Endothelial cell of umbilical vein (primary cell): ENCODE measurements around the gene TYRP1. TPM values are rescaled to one million over a fixed set of nuclear protein-coding genes. Genes with fewer than 3 reads are reported as not detected.

ENCODE experiments used
- BruUV-seq: library from RNA; stranded (reverse); fragments of 400-500 nt; replicated peaks from 2 replicates; lab custom pipeline; 2021; lab: Mats Ljungman, UMichigan
- CTCF ChIA-PET: fragments of 300-600, 350-600 bp; sonication (Branson Sonifier 250); formaldehyde crosslinking; loops from one replicate; lab custom pipeline; 2021; ENCODE audit warnings: antibody characterized with exemption, inconsistent platforms; lab: Charles Lee
- POLR2A ChIA-PET: fragments of 300-600, 350-600 bp; sonication (Branson Sonifier 250); formaldehyde crosslinking; loops from one replicate; lab custom pipeline; 2021; ENCODE audit warnings: antibody characterized with exemption, inconsistent platforms; lab: Charles Lee
- DNase-seq: peaks from one replicate; pipeline ENCODE4 v3.0.0-alpha.2; 2011; ENCODE audit warnings: low read depth, low spot score
- FAIRE-seq: peaks from 2 replicates; lab custom pipeline; 2011; peaks lifted over from hg19 to GRCh38; lab: Jason Lieb, UNC
- H2AFZ ChIP-seq: 2 replicates; pipeline ENCODE4 v1.6.0; 2012; ENCODE audit warnings: low read depth, low read length, control low read depth, inconsistent platforms
- H3K27ac ChIP-seq: 2 replicates; pipeline ENCODE4 v1.5.1; 2011; ENCODE audit warnings: low read depth, mild to moderate bottlenecking, control low read depth, low read length, moderate library complexity; ENCODE audit not compliant: insufficient read depth
- H3K27me3 ChIP-seq, 2 experiments: 2 replicates each; pipeline versions ENCODE4 v1.6.0 to v1.6.1; 2011; ENCODE audit warnings: low read length in 2 of 2, mixed read lengths in 1 of 2; ENCODE audit not compliant: control insufficient read depth in 2 of 2, insufficient read depth in 2 of 2
- H3K36me3 ChIP-seq, 2 experiments: 2 replicates in 1 of 2; 3 replicates in 1 of 2; pipeline ENCODE4 v1.5.1; 2011; ENCODE audit warnings: low read length in 2 of 2, mild to moderate bottlenecking in 1 of 2, moderate library complexity in 1 of 2; ENCODE audit not compliant: control insufficient read depth in 2 of 2, insufficient read depth in 2 of 2; ENCODE audit errors: extremely low read depth in 1 of 2
- H3K4me1 ChIP-seq: 3 replicates; pipeline ENCODE4 v1.5.1; 2011; ENCODE audit warnings: mild to moderate bottlenecking, low read length; ENCODE audit not compliant: control insufficient read depth, insufficient read depth; ENCODE audit errors: extremely low read depth
- H3K4me2 ChIP-seq: 2 replicates; pipeline ENCODE4 v1.6.1; 2011; ENCODE audit warnings: low read length, control low read depth, mixed read lengths; ENCODE audit not compliant: insufficient read depth
- H3K4me3 ChIP-seq, 3 experiments: fragments of 200-600 bp in 1 of 3; sonication (generic), shearing (Covaris generic) in 1 of 3; replicated peaks in 1 of 3; 2 replicates each; pipeline ENCODE4 v1.5.1; 2011 to 2016; ENCODE audit warnings: control low read depth in 3 of 3, low read length in 3 of 3, mild to moderate bottlenecking in 2 of 3, inconsistent platforms in 1 of 3, low read depth in 1 of 3, moderate library complexity in 1 of 3; ENCODE audit not compliant: insufficient read depth in 1 of 3
- H3K79me2 ChIP-seq: 2 replicates; pipeline ENCODE4 v1.6.0; 2012; ENCODE audit warnings: low read length, inconsistent platforms; ENCODE audit not compliant: control insufficient read depth, insufficient read depth
- H3K9ac ChIP-seq: replicated peaks from 2 replicates; pipeline ENCODE3; 2011; ENCODE audit warnings: low read length, control low read depth; ENCODE audit not compliant: insufficient read depth; ENCODE audit errors: extremely low read depth
- H3K9me1 ChIP-seq: replicated peaks from 3 replicates; pipeline ENCODE4 v1.6.0; 2011; ENCODE audit warnings: mild to moderate bottlenecking, low read length; ENCODE audit not compliant: control insufficient read depth, insufficient read depth; ENCODE audit errors: extremely low read depth
- H3K9me3 ChIP-seq: replicated peaks from 2 replicates; pipeline ENCODE4 v1.5.1; 2012; ENCODE audit warnings: low read length, inconsistent platforms; ENCODE audit not compliant: control insufficient read depth, insufficient read depth
- H4K20me1 ChIP-seq: replicated peaks from 2 replicates; pipeline ENCODE3; 2011; ENCODE audit warnings: mild to moderate bottlenecking, low read length; ENCODE audit not compliant: control insufficient read depth, insufficient read depth; ENCODE audit errors: extremely low read depth
- CTCF ChIP-seq, 2 donors: IDR thresholded peaks; 1 replicate in 1 of 2; 2 replicates in 1 of 2; pipeline ENCODE4 v1.5.1; 2011; ENCODE audit warnings: low read length in 2 of 2, mild to moderate bottlenecking in 2 of 2, moderate library complexity in 2 of 2, control low read depth in 1 of 2, inconsistent platforms in 1 of 2, low read depth in 1 of 2; ENCODE audit not compliant: insufficient read depth in 1 of 2; ENCODE audit errors: extremely low read depth in 1 of 2
- FOS ChIP-seq: IDR thresholded peaks from 2 replicates; pipeline ENCODE4 v1.6.1; 2011; ENCODE audit warnings: mild to moderate bottlenecking, low read length, moderate library complexity, borderline replicate concordance; ENCODE audit not compliant: insufficient read depth
- GATA2 ChIP-seq: IDR thresholded peaks from 2 replicates; pipeline ENCODE4 v1.7.0; 2011; ENCODE audit warnings: low read depth, mild to moderate bottlenecking, moderate library complexity, mixed read lengths, low read length; ENCODE audit not compliant: insufficient read length, insufficient read depth
- MAX ChIP-seq: IDR thresholded peaks from 2 replicates; pipeline ENCODE4 v1.6.1; 2011; ENCODE audit not compliant: insufficient read depth, insufficient read length
- POLR2A ChIP-seq: IDR thresholded peaks from 2 replicates; pipeline ENCODE4 v1.6.1; 2012; ENCODE audit warnings: low read depth, mild to moderate bottlenecking, control low read depth, low read length
- POLR2AphosphoS5 ChIP-seq: IDR thresholded peaks from 2 replicates; pipeline ENCODE4 v1.6.1; 2012; ENCODE audit warnings: low read depth, mild to moderate bottlenecking, control low read depth, low read length, moderate library complexity; ENCODE audit not compliant: insufficient read depth
- dilution Hi-C: fragments of 300-500 bp; cut with MboI; formaldehyde crosslinking; loops from one replicate; pipeline ENCODE4 v1.15.0; 2019; ENCODE audit warnings: low sequenced_read_pairs; ENCODE audit not compliant: extremely low pct_ligation_motif_present
- intact Hi-C: fragments of 100-400 bp; cut with micrococcal nuclease; formaldehyde crosslinking; loops from one replicate; pipeline ENCODE4 v1.10.0; 2022
- polyA plus RNA-seq, 4 experiments: library from polyadenylated mRNA; depleted of rRNA in 3 of 4; stranded (reverse) in 3 of 4; unstranded in 1 of 4; fragments of >200 nt; gene quantifications; 2 replicates each; pipeline versions ENCODE4 v1.2.1 to v1.2.3, GENCODE V29; 2011 to 2012; ENCODE audit warnings: missing spikeins in 1 of 4
- total RNA-seq: library from RNA; stranded (reverse); gene quantifications from 2 replicates; pipeline ENCODE4 v1.2.3, GENCODE V29; 2021

Gene TYRP1
- total and polyA plus RNA-seq, 2 donors (not counting 3 experiments of a cell fraction or from before 2014, with no cell fraction given), result 0.63 TPM; not detected in 1

- H3K9me3 ChIP-seq, result no peaks in the 10 kb centered on the region
- ChIA-PET POLR2A (no interaction called here), CTCF (interaction anchor here (0.6 to 7.8 kb wide), 25 partner anchors 9 to 387 kb away, joined by 3 to 82 read pairs (median 4); partner anchors contain the start of gene LURAP1L)
- DNase-seq (peak; percentile 70), FAIRE-seq (peak; percentile 59)
- no peaks in the 10 kb centered on the region for H3K79me2 ChIP-seq
- H3K27me3 ChIP-seq, result no peaks in the 10 kb centered on the region
- H3K36me3 ChIP-seq, result no peaks in the 10 kb centered on the region
- no peak overlapping the region for H3K9ac ChIP-seq
- H3K27ac ChIP-seq, result no peak overlapping the region
- H3K9me1 ChIP-seq, result no peaks in the 10 kb centered on the region
- H4K20me1 ChIP-seq, result no peaks in the 10 kb centered on the region
- no peaks in the 10 kb centered on the region for H3K4me1 ChIP-seq
- H3K4me3 ChIP-seq, result no peak overlapping the region
- peak overlapping the region; percentile 55 for H3K4me2 ChIP-seq
- TF ChIP-seq GATA2 (no peak), CTCF (IDR thresholded peaks at IDR 0.05; ENCODE audit: extremely low read depth in 1 of 2, insufficient read depth in 1 of 2, low read depth in 1 of 2, low read length in 2 of 2) (peak; percentile 58 to 62)
- no TSS peak for BruUV-seq
- intact Hi-C loops (loop anchor here (1.0 to 5.0 kb wide), 5 partner anchors 17 to 386 kb away; partner anchors contain the start of gene LURAP1L), dilution Hi-C loops (no loop called here)
- no peak overlapping the region for H2AFZ ChIP-seq
Observed at GRCh38 chr9:12702160-12702758, 9.1 kb downstream of the TYRP1 start.

GRCh38 chr9:12703996-12704395 is 10.8 kb downstream of the TYRP1 start:
- TF ChIP-seq CTCF (IDR thresholded peaks at IDR 0.05; ENCODE audit: extremely low read depth in 1 of 2, insufficient read depth in 1 of 2, low read depth in 1 of 2, low read length in 2 of 2) (no peak), POLR2AphosphoS5 (no peak), GATA2 (no peak), POLR2A (no peak), FOS (no peak), MAX (no peak)
- no peak for FAIRE-seq
- ChIA-PET POLR2A (no interaction called here), CTCF (interaction anchor here (1.2 to 7.8 kb wide), 3 partner anchors 16 to 330 kb away, joined by 3 to 82 read pairs (median 10); no protein-coding TSS in a partner anchor)
- H3K9me3 ChIP-seq, result no peaks in the 10 kb centered on the region
- BruUV-seq, result no TSS peak
- H3K9ac ChIP-seq, result no peak overlapping the region
- dilution Hi-C loops, result no loop called here
- no peaks in the 10 kb centered on the region for H3K36me3 ChIP-seq
- H3K9me1 ChIP-seq, result no peaks in the 10 kb centered on the region
- peaks cover 12% of the 10 kb centered on the region for H3K4me1 ChIP-seq
- DNase-seq, result no peak
- no peak overlapping the region for H3K27ac ChIP-seq
- H4K20me1 ChIP-seq, result no peaks in the 10 kb centered on the region
- no peaks in the 10 kb centered on the region for H3K27me3 ChIP-seq
- intact Hi-C loops, result loop anchor here (2.0 to 5.0 kb wide), 2 partner anchors 71 to 328 kb away; partner anchors contain the start of gene LURAP1L
- H3K4me2 ChIP-seq, result no peak overlapping the region
- no peak overlapping the region for H2AFZ ChIP-seq
- H3K4me3 ChIP-seq, result no peak overlapping the region
- no peaks in the 10 kb centered on the region for H3K79me2 ChIP-seq
